AG04449 (cell line): ENCODE measurements around the gene TRMU.

Source experiments
- CTCF ChIA-PET: fragments of 350-600 bp; formaldehyde crosslinking; extraction: SDS; loops from one replicate; lab custom pipeline; 2021; ENCODE audit warnings: antibody characterized with exemption; lab: Yijun Ruan, JAX
- POLR2A ChIA-PET: fragments of 400-600, 350-600 bp; formaldehyde crosslinking; extraction: SDS; loops from one replicate; lab custom pipeline; 2020; ENCODE audit warnings: antibody characterized with exemption, inconsistent platforms; lab: Yijun Ruan, JAX
- DNase-seq: peaks from one replicate; pipeline ENCODE4 v3.0.0-alpha.2; 2010; ENCODE audit warnings: low read depth, low spot score
- H3K4me3 ChIP-seq: 2 replicates; pipeline ENCODE4 v1.5.1; 2011; ENCODE audit warnings: low read depth, mild to moderate bottlenecking, control low read depth, low read length
- TF ChIP-seq, protein P1 (sequence below): IDR thresholded peaks from one replicate; pipeline ENCODE4 v1.5.1; 2011; ENCODE audit warnings: mild to moderate bottlenecking, moderate library complexity, low read length, control low read depth, inconsistent platforms; ENCODE audit not compliant: insufficient read depth; ENCODE audit errors: missing control alignments

The TRMU gene

DNA sequence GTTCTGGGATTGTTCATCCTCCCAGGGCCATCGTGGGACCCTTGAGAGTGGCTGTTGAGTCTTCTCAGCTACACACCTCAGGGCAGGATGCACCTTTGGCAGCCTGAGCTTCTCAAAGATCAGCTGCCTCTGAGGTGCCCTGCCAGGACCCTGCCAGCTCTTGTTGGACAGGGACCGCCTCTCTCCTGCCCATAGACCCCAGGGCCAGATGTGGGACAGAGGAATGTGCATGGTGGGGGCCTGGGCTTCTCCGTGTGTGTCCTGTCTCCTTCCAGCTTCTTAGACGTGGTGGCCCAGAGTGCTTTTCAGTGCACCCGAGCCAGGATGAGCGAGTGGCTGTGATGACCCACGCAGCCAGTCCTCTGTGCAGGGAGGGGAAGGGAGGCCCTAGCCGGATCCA, 5.9 kb upstream of the TRMU start:
- no peak overlapping the region for H3K4me3 ChIP-seq
- no peak for DNase-seq
- CTCF ChIA-PET, result interaction anchor here (2.1 kb wide), 1 partner anchor 335 kb away, joined by 7 read pairs; no protein-coding TSS in a partner anchor
- POLR2A ChIA-PET, result no interaction called here
- TF ChIP-seq, protein P1, sequence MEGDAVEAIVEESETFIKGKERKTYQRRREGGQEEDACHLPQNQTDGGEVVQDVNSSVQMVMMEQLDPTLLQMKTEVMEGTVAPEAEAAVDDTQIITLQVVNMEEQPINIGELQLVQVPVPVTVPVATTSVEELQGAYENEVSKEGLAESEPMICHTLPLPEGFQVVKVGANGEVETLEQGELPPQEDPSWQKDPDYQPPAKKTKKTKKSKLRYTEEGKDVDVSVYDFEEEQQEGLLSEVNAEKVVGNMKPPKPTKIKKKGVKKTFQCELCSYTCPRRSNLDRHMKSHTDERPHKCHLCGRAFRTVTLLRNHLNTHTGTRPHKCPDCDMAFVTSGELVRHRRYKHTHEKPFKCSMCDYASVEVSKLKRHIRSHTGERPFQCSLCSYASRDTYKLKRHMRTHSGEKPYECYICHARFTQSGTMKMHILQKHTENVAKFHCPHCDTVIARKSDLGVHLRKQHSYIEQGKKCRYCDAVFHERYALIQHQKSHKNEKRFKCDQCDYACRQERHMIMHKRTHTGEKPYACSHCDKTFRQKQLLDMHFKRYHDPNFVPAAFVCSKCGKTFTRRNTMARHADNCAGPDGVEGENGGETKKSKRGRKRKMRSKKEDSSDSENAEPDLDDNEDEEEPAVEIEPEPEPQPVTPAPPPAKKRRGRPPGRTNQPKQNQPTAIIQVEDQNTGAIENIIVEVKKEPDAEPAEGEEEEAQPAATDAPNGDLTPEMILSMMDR, result no peak

DNA sequence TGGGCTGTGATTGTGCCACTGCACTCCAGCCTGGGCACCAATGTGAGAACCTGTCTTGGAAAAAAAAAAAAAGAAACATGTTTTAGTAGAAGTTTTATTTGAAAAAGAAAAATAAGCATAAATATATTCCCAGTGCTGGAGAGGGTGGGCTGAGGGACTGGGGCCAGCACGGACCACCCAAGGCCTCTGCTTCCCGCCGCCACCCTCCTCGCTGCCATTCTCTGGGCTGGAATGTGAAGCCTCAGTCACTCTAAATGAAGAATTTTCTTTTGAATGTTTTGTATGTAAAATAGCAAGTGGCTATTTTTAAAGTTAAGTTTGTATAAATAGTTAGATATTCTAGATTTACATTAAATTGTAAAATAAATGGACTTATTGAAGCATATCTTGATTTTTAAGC, 5.1 kb upstream of the TRMU start:
- DNase-seq, result no peak
- TF ChIP-seq, protein P1, result no peak
- no peak overlapping the region for H3K4me3 ChIP-seq
- POLR2A ChIA-PET, result interaction anchor here (0.6 kb wide), 1 partner anchor 317 kb away, joined by 3 read pairs; no protein-coding TSS in a partner anchor
- CTCF ChIA-PET, result interaction anchor here (0.7 to 2.1 kb wide), 3 partner anchors 15 to 336 kb away, joined by 3 to 7 read pairs (median 4); no protein-coding TSS in a partner anchor

DNA sequence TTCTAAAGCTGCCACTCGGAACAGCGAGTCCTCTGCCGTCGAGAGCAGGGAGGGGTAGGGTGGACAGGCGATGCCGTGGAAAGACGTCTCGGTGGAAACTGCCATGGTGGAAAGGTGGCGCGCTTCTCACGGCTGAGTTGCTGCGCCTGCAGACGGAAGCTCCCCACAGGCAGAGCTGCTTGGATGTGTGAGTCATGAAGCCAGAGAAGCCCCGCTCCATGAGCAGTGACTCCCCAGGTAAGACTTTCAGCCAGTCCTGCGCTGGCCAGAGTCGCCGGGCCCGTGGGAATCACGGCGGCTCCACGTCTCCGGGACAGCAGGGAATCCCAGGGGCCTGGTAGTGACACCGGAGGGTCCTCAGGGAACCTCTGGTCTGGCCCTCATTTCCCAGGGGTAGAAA, 4.0 kb upstream of the TRMU start:
- TF ChIP-seq, protein P1, result no peak
- POLR2A ChIA-PET, result no interaction called here
- no peak for DNase-seq
- CTCF ChIA-PET, result interaction anchor here (1.0 kb wide), 1 partner anchor 16 kb away, joined by 3 read pairs; no protein-coding TSS in a partner anchor
- no peak overlapping the region for H3K4me3 ChIP-seq

DNA sequence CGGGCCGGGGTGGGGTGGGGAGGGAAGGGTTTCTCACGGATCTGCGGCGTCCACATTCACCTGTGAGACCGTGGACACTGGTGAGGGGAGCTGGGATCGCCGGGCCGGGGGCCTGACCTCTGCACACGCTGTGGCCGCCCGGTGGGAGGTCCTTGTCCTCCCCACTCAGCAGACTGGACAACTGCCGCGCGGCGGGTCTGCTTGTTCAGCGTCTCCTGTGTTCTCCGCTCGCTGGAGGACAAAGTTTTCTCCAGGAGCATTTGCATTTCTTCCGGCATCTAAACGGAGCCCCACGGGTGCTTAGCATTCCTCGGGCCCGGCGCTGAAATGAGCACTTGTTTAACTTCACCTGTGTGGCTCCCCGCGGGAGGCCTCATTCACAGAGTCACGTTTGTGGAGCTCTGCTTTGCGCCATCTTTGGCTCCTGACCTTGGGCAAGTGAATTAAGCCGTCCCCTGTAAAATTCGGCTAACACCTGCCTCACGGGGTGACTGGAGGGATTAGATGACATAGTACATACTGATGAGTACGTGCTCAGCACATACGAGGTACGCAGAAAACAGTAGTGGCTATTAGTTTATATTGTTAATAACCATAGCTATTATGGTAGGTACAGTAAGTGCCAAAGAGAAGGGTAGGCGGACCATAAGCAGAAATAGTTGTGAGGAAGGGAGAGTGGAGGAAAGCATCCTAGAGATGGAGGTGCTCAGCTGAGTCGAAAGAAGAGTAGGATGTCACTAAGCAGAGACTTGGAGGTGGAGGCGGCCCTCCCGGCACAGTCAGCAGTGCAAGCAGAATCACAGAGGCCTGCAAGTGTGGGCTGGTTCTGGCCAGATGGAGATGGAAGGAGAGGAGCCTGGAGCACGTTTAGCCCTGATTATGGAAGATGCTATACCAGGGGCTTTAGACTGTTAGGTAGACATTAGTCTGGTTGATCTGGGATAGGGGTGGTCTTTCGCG, 885 bp downstream of the TRMU start:
- CTCF ChIA-PET, result interaction anchor here (1.2 to 4.0 kb wide), 8 partner anchors 20 to 342 kb away, joined by 3 to 15 read pairs (median 7); no protein-coding TSS in a partner anchor

DNA sequence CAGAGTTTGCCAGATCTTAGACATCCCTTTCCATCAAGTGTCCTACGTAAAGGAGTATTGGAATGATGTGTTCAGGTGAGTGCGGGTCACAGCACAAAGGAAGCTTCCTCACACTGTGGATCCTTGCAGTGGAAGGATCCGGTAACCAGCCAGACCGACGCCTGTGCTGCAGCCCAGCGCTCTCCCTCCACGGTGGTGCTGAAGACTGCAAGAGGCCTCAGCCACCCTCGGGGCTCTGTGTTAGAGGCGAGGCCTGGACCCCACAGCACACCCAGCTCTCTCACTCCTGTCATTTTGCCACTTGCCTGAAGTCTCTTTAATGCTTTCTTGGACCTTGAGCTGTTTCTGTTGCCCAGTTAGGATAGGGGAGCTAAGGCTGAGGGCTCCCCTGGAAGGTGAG, 2.4 kb downstream of the TRMU start:
- no peak for DNase-seq
- H3K4me3 ChIP-seq, result no peak overlapping the region
- ChIA-PET CTCF (interaction anchor here (1.4 to 4.0 kb wide), 2 partner anchors 203 to 217 kb away, joined by 6 to 15 read pairs; no protein-coding TSS in a partner anchor), POLR2A (no interaction called here)
- TF ChIP-seq, protein P1, result no peak

More for the DNA sequence above, 885 bp downstream of the TRMU start:
- POLR2A ChIA-PET, result interaction anchor here (0.7 to 1.0 kb wide), 3 partner anchors 27 to 86 kb away, joined by 3 to 6 read pairs (median 3); partner anchors contain the start of genes CDPF1 and TTC38
- TF ChIP-seq, protein P1, result no peak
- peak overlapping the region; percentile 90 for H3K4me3 ChIP-seq
- DNase-seq, result no peak

DNA sequence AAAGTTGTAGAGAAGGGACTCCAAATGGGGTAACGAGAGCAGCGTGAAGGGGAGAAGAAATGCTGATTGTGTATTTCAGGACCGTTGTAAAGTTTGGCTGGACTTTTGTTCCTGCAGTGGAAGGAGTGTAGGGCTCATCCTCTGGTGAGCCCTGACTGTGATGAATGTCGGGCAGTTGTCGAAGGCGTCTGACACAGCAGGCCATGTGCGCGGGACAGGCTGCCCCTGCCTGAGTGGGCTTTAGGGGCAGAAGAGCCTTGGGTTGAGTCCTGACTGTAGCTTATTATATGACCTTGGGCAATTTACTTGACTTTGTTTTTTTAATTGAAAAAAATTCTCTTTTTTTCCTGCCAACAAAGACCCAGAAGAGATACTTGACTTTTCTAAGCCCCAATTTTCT, 3.1 kb downstream of the TRMU start:
- ChIA-PET POLR2A (no interaction called here), CTCF (interaction anchor here (1.2 to 2.5 kb wide), 2 partner anchors 204 to 216 kb away, joined by 3 to 10 read pairs; no protein-coding TSS in a partner anchor)

More for the DNA sequence above, 3.1 kb downstream of the TRMU start:
- TF ChIP-seq, protein P1, result no peak
- no peak overlapping the region for H3K4me3 ChIP-seq
- no peak for DNase-seq
